Stimulated activated CD4-positive, alpha-beta T cell treated with anti-CD3 and anti-CD28 coated beads, TNF-alpha, amount 100 ng/mL, for 24 hours (primary cell): ENCODE results near the gene PWWP2B.
A peak's percentile ranks its signal among the peaks of the same experiment; 100 is the strongest.
"Not testable (repeated sequence)": the region's sequence is repeated elsewhere in the genome, so short reads cannot be mapped to it uniquely, and the experiment has no call there.

Experiments
- DNase-seq, 3 experiments: peaks; one replicate each; pipeline ENCODE4 v3.0.0-alpha.2; 2020; ENCODE audit warnings: low read depth in 3 of 3

The PWWP2B gene

GRCh38 chr10:132363376-132363775 is 33.6 kb upstream of the PWWP2B start:
- no peak for DNase-seq

- DNase-seq = peak in 1 of 3 experiments; percentile 11
These were observed 32.9 kb upstream of the PWWP2B start for GRCh38 chr10:132363921-132364593.

GRCh38 chr10:132364594-132364970 is 32.4 kb upstream of the PWWP2B start:
- DNase-seq = peak; percentile 33 to 80 (median 61)

DNA sequence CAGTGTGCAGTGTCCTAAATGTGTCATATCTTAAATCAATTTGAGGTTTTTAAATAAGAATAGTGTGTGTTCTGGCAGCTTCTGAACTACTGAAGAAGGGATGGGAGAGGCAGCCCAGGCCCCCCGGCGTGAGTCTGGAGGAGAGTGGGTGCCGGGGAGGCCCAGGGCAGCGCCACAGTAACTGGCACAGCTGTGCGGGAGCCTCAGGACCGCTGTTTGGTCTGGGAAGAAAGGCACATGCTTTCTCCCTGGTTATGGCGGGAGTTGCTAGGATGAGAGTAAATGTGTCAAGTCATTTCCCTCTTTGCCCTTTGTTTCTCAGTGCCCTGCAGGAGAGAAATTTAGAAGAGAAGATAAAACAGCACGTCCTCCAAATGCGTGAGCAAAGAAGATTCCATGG is 31.9 kb upstream of the PWWP2B start:
- DNase-seq = no peak

DNA sequence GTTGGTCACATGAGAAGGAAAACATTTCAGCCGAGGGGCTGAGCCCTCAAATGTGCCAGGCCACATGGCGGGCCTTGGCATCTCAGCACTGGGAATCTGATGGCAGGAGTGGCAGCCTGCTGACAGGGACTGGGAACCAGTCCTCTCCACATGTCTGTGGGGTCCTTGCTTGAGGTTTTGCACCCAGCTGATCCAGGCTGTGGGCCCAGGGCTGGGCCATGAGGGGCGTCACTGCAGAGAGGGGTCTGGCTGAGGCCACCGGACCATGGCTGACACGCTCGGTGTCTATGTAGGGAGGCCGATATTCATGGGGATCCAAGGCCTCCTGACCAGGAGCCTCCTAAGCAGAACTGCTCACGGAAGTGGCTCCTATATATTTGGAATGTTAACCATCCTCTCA is 31.0 kb upstream of the PWWP2B start:
- DNase-seq = no peak

GRCh38 chr10:132366499-132366898 is 30.5 kb upstream of the PWWP2B start:
- no peak for DNase-seq

GRCh38 chr10:132368391-132368790 is 28.6 kb upstream of the PWWP2B start:
- DNase-seq = no peak

DNA sequence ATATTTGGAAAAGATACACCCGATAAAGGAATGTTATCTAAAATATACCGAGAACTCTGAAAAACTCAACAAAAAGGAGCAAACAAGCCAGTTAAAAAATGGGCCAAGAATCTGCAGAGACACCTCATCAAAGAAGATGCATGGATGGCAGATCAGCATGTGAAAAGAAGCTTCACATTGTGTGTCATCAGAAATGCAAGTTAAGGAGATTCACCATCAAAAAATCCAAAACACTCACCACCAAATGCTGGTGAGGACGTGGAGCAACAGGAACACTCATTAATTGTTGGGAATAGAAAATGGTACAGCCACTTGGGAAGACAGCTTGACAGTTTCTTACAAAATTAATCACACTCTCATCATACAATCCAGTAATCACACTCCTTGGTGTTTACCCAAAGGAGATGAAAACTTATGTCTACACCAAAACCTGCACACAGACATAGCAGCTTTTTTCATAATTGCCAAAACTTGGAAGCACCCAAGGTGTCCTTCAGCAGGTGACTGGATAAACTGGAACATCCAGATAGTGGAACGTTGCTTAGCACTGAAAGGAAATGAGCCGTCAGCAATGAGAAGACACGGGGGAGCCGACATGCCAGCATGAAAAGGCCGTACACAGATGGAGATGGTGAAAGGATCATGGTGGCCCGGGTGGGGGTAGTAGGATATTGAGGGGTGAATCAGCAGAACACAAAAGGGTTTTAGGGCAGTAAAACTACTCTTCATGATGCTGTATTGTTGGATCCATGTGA is 27.9 kb upstream of the PWWP2B start:
- DNase-seq = no peak

GRCh38 chr10:132369636-132370185 is 27.3 kb upstream of the PWWP2B start:
- no peak for DNase-seq

- no peak for DNase-seq
These were observed 26.3 kb upstream of the PWWP2B start for GRCh38 chr10:132370426-132371340.

GRCh38 chr10:132371641-132372081 is 25.3 kb upstream of the PWWP2B start:
- DNase-seq = no peak

DNA sequence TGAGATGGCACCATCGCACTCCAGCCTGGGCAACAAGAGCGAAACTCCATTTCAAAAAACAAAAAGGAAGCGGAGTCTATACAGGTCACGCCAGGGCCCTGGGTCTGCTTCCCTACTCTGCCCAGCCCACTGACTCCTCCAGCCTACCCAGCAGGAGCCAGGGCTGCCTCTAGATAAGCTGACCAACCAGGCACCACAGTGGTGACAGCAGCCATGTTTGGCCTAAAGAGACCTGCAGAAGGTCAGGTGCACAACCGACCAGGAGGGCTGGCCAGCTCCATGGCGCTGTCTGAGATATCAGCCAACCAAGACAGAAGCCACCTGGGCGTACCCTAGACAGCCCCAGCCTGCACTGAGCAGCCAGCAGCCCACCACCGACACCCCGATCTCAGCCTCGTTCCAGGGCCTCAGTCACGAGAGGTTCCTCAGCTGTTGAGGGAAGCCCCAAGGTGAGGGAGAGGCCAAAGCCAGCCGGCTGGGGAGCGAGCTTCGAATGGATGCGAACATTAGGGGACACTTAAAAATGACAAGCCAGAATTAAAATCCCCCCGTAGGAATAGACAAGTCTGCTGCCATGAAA is 24.4 kb upstream of the PWWP2B start:
- no peak for DNase-seq

- DNase-seq = no peak
These were observed 23.6 kb upstream of the PWWP2B start for GRCh38 chr10:132373241-132373955.

DNA sequence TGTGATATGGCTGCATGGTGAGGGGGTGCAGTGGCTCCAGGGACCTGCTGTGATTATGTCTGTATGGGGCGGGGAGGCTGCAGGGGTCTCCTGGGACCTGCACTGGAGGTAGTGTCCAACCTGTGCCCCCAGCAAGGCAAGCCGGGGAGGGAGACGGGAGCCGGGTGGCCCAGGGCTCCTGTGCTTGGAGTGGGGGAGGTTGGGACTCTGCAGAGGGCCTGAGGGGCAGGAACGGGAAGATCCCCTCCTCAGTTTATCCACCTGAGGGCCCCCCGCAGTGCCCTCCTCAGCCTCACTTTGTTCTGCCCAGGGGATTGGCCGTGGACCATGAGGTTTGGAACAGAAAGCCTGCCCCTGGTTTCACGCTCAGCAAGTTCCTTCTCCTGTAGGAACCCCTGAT is 22.8 kb upstream of the PWWP2B start:
- DNase-seq = no peak

GRCh38 chr10:132374612-132375011 is 22.4 kb upstream of the PWWP2B start:
- DNase-seq = no peak

DNA sequence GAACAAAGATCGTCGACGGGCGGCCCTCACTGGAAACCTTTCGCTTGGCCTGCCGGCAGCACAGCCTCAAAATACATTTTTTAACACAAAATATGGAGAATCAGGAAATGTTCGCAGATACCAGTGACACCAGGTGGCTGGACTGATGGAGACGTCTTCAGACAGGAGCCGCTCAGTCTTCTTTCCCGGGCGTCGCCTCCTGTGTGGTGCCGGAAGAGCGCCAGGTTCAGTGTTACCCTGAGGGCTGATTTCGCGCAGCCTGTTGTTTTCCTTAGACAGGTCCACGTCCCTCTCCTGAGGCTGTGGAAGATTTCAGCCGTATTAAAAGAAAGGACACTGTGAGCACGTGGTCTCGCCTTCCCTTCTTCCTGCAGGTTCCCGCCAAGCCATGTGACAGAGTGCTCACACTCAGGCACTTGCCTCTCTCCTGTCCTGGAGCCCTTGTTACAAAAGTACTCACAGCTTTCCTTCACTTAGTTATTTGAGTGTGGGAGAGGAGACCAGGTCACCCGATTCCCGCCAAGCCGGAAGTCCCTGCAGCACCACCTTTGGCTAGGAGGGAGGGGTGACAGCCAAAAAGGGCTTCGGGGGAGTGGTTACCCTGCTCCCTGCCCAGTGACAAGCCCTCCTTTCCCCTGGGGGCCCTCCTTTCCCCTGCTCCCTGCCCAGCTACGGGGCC is 21.7 kb upstream of the PWWP2B start:
- no peak for DNase-seq

DNA sequence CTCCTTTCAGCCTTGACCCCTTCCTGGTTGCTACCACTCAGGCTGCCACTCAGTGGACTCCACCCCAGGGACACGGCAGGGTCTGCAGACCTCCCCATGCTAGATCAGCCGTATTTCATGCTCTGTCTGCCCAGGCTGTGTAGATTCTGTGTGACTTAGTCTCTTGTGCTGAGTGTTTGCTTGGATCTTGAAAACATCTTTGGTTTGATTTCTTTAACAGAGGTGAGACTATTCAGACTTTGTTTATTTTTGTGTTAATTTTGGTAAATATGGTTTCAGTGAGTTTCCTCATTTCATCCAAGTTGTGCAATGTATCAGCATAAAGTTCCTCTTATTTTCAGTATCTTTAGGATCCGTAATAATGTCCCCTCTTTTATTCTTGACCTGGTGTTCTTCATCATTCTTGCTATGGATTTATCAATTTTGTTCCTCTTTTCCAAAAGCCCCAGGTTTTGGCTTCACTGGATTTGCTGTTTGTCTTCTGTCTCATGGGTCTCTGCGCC is 21.2 kb upstream of the PWWP2B start:
- DNase-seq = no peak

- DNase-seq = no peak
These were observed 20.6 kb upstream of the PWWP2B start for GRCh38 chr10:132376394-132376851.

- no peak for DNase-seq
These were observed 19.7 kb upstream of the PWWP2B start for GRCh38 chr10:132377326-132377725.

GRCh38 chr10:132379026-132379425 is 18.0 kb upstream of the PWWP2B start:
- DNase-seq = not testable (repeated sequence)
